Motor neuron (in vitro differentiated cells): Measurements from ENCODE around the gene RNF130. TPM values are rescaled to one million over a fixed set of nuclear protein-coding genes. Genes with fewer than 3 reads are reported as not detected.
A peak's percentile ranks its signal among the peaks of the same experiment; 100 is the strongest.

Experiments used
- ATAC-seq, 8 experiments: fragments of 200-7000 bp; cut with Tn5 transposase; replicated peaks in 6 of 8; 2 replicates each; pipeline ENCODE4 v1.8.0; 2021; ENCODE audit warnings: mild to moderate bottlenecking in 8 of 8, moderate library complexity in 8 of 8
- H3K27ac ChIP-seq, 2 donors: fragments of 250-450 bp; sonication (Bioruptor Pico); 2 replicates each; pipeline ENCODE4 v1.9.0; 2021; ENCODE audit warnings: antibody characterized with exemption in 2 of 2, mild to moderate bottlenecking in 2 of 2, moderate library complexity in 1 of 2
- H3K4me1 ChIP-seq, 2 donors: fragments of 250-450 bp; sonication (Bioruptor Pico); replicated peaks in 1 of 2; 2 replicates each; pipeline ENCODE4 v1.6.1; 2021; ENCODE audit warnings: antibody characterized with exemption in 2 of 2, mild to moderate bottlenecking in 2 of 2, moderate library complexity in 1 of 2
- H3K4me3 ChIP-seq, 5 donors: fragments of 250-450 bp; sonication (Bioruptor Pico); 2 replicates each; pipeline ENCODE4 v1.9.0; 2021; ENCODE audit warnings: antibody characterized with exemption in 5 of 5, mild to moderate bottlenecking in 5 of 5, moderate library complexity in 4 of 5
- WGBS, 10 experiments: fragments of 450-650 bp; shearing (Covaris generic); methylation state at CpG; one replicate each; pipeline ENCODE4 v1.0.0; 2022; 5-methylcytosine and 5-hydroxymethylcytosine counted together
- in situ Hi-C, 9 experiments: fragments of 400-800 bp; cut with MboI; loops; one replicate each; pipeline ENCODE4 v1.15.0; 2021; ENCODE audit warnings: low sequenced_read_pairs in 9 of 9, low pct_unique_long_range_greater_than_20kb in 2 of 9; ENCODE audit not compliant: unreplicated experiment in 9 of 9
- total RNA-seq, 8 experiments: library from RNA; unstranded; fragments of 300-600 nt; gene quantifications; 2 replicates each; pipeline versions ENCODE4 v1.2.3 to v1.2.4, GENCODE V29; 2022

The RNF130 gene
- total RNA-seq, 8 experiments from 2014 or later = 28.4 to 69.9 (median 49.5) TPM

GRCh38 chr5:179919487-179920060 is 152.0 kb downstream of the RNF130 start:
- no peak for ATAC-seq
- in situ Hi-C loops = loop anchor here in 1 of 9 experiments (25.0 kb wide), 1 partner anchor 168 kb away; no protein-coding TSS in a partner anchor
- Histone ChIP-seq H3K27ac (no peak overlapping the region), H3K4me1 (no peaks in the 10 kb centered on the region), H3K4me3 (no peak overlapping the region)
- WGBS, 10 experiments = 60 to 80% (median 63%) methylated on average over 1 to 8 of the region's 20 CpGs; no CpG with 5 or more reads in 4 of the 10 experiments

GRCh38 chr5:179918742-179919486 is 152.6 kb downstream of the RNF130 start:
- H3K4me3 ChIP-seq = no peak overlapping the region
- WGBS, 10 experiments = 60 to 92% (median 83%) methylated on average over 1 to 15 of the region's 19 CpGs; no CpG with 5 or more reads in 1 of the 10 experiments
- no peak for ATAC-seq
- H3K27ac ChIP-seq = no peak overlapping the region
- in situ Hi-C loops = loop anchor here in 1 of 9 experiments (25.0 kb wide), 1 partner anchor 168 kb away; no protein-coding TSS in a partner anchor
- H3K4me1 ChIP-seq = no peaks in the 10 kb centered on the region

DNA sequence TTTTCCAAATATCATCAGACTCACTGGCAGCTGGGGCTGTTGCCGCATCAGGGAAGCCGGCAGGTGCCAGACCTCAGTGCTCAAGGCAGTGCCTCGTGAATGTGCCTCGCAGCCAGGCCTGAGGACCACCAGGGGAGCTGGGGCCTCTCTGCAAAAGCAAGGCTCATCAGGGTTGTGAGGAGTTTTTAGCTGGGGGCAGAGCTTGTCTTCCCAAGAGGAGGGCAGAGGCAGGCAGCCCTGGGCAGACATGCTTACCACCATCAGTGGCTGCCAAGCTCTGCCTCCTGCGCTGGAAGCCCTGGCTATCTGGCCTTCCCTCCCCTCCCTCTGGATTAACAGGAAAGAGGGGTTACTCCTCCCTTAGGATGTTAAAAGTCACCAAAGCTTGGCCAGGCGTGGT is 155.0 kb downstream of the RNF130 start:
- H3K4me3 ChIP-seq = no peak overlapping the region
- WGBS, 10 experiments = 40 to 100% (median 78%) methylated on average over 1 to 5 of the region's 6 CpGs; no CpG with 5 or more reads in 6 of the 10 experiments
- no peaks in the 10 kb centered on the region for H3K4me1 ChIP-seq
- in situ Hi-C loops = loop anchor here in 1 of 9 experiments (25.0 kb wide), 1 partner anchor 171 kb away; no protein-coding TSS in a partner anchor
- no peak for ATAC-seq
- H3K27ac ChIP-seq = no peak overlapping the region

DNA sequence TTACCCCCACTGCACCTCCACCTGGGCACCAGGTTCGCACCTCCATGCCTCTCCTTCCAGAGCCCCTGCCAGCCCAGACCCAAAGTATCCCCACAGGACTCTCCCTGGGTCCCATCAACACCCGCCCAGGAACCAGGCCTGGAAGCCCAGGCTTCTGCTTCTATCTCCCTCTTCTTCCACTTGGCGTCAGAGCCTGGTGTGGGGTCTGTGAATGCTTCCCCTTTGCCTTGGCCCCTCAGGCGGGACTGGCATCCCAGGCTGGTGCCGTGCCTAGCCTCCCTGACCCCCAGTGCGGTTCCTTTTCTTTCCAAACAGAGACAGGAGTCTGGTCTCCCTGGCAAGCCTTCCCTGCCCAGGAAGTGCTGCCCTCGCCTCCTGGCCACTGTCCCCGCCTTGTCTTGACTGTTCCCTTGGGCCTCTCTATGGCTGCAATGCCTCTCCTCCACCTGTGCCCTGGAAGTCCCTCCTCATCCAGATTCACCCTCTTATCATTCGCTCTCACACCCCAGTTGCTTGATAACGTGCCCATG is 156.1 kb downstream of the RNF130 start:
- ATAC-seq = no peak
- no peak overlapping the region for H3K27ac ChIP-seq
- 84 to 100% (median 96%) methylated on average over 1 to 4 of the region's 10 CpGs; no CpG with 5 or more reads in 5 of the 10 experiments for WGBS, 10 experiments
- in situ Hi-C loops = loop anchor here in 1 of 9 experiments (25.0 kb wide), 1 partner anchor 172 kb away; no protein-coding TSS in a partner anchor
- no peak overlapping the region for H3K4me3 ChIP-seq
- no peaks in the 10 kb centered on the region for H3K4me1 ChIP-seq

- Histone ChIP-seq H3K27ac (no peak overlapping the region), H3K4me3 (no peak overlapping the region), H3K4me1 (no peaks in the 10 kb centered on the region)
- 0 to 95% (median 63%) methylated on average over 1 to 6 of the region's 8 CpGs; no CpG with 5 or more reads in 4 of the 10 experiments for WGBS, 10 experiments
- peak in 7 of 8 experiments; percentile 13 to 99 (median 59) for ATAC-seq
- in situ Hi-C loops = loop anchor here in 1 of 9 experiments (25.0 kb wide), 1 partner anchor 173 kb away; no protein-coding TSS in a partner anchor
Measured at GRCh38 chr5:179914032-179914755, 157.4 kb downstream of the RNF130 start.

DNA sequence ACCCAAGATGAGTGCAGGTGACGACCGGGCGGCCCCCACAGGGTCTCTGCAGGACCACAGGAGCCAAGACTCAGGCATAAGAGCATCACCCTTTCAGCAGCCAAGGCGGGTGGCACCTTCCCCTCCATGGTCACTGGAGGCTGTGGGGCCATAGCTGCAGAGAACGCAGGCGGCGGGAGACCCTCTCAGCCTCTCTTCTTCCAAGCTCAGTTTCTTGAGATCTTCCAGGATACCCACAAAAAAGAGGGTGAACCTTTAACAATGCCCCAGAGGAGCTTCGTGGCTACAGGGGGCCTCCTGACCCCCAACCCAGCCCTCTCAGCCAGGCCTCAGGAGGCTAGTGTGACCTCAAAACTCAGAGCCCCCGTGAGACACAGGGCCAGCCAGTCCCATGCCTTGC is 158.1 kb downstream of the RNF130 start:
- H3K27ac ChIP-seq = no peak overlapping the region
- WGBS, 10 experiments = 93 to 100% (median 100%) methylated on average over 1 to 3 of the region's 9 CpGs; no CpG with 5 or more reads in 7 of the 10 experiments
- H3K4me3 ChIP-seq = no peak overlapping the region
- in situ Hi-C loops = loop anchor here in 1 of 9 experiments (25.0 kb wide), 1 partner anchor 174 kb away; no protein-coding TSS in a partner anchor
- H3K4me1 ChIP-seq = no peaks in the 10 kb centered on the region
- no peak for ATAC-seq

GRCh38 chr5:179912951-179913350 is 158.6 kb downstream of the RNF130 start:
- in situ Hi-C loops = loop anchor here in 1 of 9 experiments (25.0 kb wide), 1 partner anchor 174 kb away; no protein-coding TSS in a partner anchor
- no peaks in the 10 kb centered on the region for H3K4me1 ChIP-seq
- H3K27ac ChIP-seq = no peak overlapping the region
- no peak for ATAC-seq
- 90 to 95% (median 93%) methylated on average over 9 to 11 of the region's 19 CpGs; no CpG with 5 or more reads in 7 of the 10 experiments for WGBS, 10 experiments
- no peak overlapping the region for H3K4me3 ChIP-seq

GRCh38 chr5:179912386-179912785 is 159.2 kb downstream of the RNF130 start:
- Histone ChIP-seq H3K4me1 (no peaks in the 10 kb centered on the region), H3K4me3 (no peak overlapping the region), H3K27ac (no peak overlapping the region)
- 60 to 100% (median 86%) methylated on average over 1 to 6 of the region's 7 CpGs; no CpG with 5 or more reads in 3 of the 10 experiments for WGBS, 10 experiments
- no peak for ATAC-seq
- in situ Hi-C loops = loop anchor here in 1 of 9 experiments (25.0 kb wide), 1 partner anchor 175 kb away; no protein-coding TSS in a partner anchor

GRCh38 chr5:179909224-179909623 is 162.3 kb downstream of the RNF130 start:
- ATAC-seq = no peak
- in situ Hi-C loops = loop anchor here in 1 of 9 experiments (25.0 kb wide), 1 partner anchor 178 kb away; no protein-coding TSS in a partner anchor
- H3K27ac ChIP-seq = no peak overlapping the region

DNA sequence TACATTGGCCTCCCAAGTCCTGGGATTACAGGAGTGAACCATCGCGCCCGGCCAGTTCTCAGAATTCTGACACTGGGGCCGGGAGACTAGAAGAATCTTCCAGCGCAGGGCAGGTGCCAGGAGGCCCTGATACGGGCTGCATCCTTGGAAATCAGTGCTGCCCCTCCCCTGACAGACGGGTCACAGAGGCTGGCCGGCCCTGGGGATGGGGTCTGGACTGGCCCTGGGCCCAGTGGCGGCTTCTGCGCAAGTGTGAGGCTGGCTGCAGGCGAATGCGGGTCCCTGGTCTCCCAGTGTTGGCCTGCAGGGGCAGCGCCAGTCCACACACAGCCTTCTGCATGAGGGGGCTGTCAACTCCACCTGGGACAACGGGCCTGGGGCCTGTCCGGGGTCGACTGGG is 163.0 kb downstream of the RNF130 start:
- H3K4me1 ChIP-seq = peaks cover 7% of the 10 kb centered on the region in 2 donors
- in situ Hi-C loops = loop anchor here in 1 of 9 experiments (25.0 kb wide), 1 partner anchor 179 kb away; no protein-coding TSS in a partner anchor
- H3K27ac ChIP-seq = no peak overlapping the region
- ATAC-seq = no peak
- no peak overlapping the region for H3K4me3 ChIP-seq
- 60 to 100% (median 91%) methylated on average over 1 to 8 of the region's 16 CpGs; no CpG with 5 or more reads in 7 of the 10 experiments for WGBS, 10 experiments

More at GRCh38 chr5:179909224-179909623, 162.3 kb downstream of the RNF130 start:
- WGBS, 10 experiments = 59 to 100% (median 90%) methylated on average over 2 to 6 of the region's 6 CpGs
- Histone ChIP-seq H3K4me3 (no peak overlapping the region), H3K4me1 (peaks cover 7% of the 10 kb centered on the region in 2 donors)

DNA sequence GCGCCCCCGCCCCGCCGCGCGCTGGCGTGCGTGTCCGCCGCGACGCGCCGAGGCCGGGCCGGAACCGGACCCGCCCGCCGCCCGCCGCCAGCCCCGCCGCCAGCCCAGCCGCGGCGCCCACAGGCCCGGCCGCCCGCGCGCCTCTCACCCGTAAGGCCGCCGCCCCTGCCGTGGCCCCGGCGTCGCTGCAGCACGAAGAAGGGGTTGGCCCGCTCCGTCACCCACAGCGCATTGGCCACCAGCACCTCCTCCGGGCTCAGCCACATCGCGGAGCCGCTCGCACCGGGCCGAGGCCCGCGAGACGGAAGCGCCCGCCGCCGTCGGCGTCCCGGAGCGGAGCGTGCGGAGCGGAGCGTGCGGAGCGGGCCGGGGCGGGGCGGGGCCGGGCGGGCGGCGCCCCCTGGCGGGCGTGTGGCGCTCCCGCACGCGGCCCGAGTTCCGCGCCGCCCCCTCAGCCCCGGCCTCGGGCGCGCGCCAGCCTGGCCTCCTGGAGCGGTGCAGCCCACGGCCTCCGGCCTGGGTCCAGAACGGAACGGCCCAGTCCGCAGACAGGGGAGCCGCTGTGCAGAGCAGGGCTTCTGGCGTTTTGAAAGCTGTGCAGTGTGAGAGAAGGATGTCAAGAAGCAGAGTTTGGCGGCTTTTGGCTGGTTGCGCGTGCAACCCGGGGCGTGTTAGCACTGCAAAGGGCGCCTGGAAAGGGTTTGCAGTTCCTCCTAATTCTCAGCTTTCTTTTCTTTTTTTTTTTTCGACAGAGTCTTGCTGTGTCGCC is 163.8 kb downstream of the RNF130 start, which contains the start of gene TBC1D9B:
TBC1D9B (minus strand) TSS at position 342 of the 769 bp plus-strand sequence; CDS start at position 266, 76 bp downstream.
- 0 to 80% (median 26%) methylated on average over 1 to 16 of the region's 105 CpGs; no CpG with 5 or more reads in 4 of the 10 experiments for WGBS, 10 experiments
- ATAC-seq = peak; percentile 86 to 95 (median 92)
- H3K4me1 ChIP-seq = peaks cover 7% of the 10 kb centered on the region in 2 donors
- H3K27ac ChIP-seq = peak within 1 kb of the TSS; percentile 37 to 74
- in situ Hi-C loops = loop anchor here in 1 of 9 experiments (25.0 kb wide), 1 partner anchor 180 kb away; no protein-coding TSS in a partner anchor
- peak within 1 kb of the TSS; percentile 61 to 93 (median 66) for H3K4me3 ChIP-seq
